Activated CD8-positive, alpha-beta memory T cell treated with anti-CD3 and anti-CD28 coated beads, Interleukin-2, amount 50 U/mL, for 48 hours (primary cell): Measurements from ENCODE around the gene CCDC24.

Source experiments
- DNase-seq: peaks from one replicate; pipeline ENCODE4 v3.0.0-alpha.2; 2020

The CCDC24 gene

DNA sequence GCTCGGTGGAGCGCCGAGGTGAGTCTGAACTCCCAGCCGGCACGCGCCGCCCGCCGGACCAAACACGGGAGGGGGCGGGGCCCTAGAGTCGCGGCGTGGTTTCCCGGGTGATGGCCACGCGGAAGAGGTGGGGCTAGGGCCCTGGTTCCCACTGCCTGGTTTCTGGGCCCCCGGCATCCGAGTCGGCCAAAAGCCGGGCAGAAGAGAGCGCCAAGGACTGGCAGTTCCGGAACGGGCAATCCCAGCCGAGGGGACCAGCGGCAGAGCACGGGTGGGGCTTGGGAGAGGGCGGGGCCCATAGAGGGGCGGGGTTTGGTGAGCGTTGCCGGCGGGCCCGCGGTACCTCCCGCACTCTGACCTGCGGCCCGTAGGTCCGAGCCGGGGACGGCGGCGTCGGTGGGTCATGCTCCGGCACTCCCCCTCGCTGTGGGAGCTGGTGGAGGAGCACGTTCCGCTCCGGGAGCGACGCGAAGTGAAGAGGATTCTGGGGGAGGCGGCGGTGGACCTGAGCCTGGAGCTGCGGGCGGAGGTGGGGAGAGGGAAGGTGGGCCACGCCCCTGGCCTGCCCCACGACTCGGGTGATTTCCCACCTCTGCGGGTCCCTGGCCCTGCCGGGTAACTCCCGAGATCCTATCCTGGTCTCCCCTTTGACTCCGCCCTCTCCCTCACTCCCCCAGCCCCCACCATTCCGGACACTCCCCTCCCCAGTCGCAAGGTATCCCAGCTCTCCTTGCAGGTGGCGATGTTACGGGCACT lies at the start of gene CCDC24:
CCDC24 (plus strand) TSS at position 124 of the 756 bp plus-strand sequence; CDS start at position 404, 280 bp downstream.
- DNase-seq: peak; percentile 89

DNA sequence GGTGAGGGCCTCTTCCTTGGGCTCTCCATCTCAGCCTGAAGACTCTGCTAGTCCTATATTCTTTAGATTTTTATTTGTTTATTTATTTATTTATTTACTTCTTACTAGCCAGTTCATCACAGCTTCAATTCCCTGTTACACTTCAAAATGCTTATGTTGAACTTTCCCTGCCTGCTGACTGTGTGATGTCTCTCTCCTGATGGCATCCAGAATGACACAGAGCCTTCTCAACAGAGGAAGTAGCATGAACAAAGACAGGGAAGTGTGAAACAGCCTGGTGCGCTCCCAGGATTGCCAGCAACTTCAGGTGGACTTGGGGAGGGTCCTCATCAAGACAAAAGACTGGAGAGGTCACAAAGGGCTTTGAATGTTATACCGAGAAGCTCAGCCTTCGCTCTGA lies 49.0 kb upstream of the CCDC24 start:
- DNase-seq: no peak

- no peak for DNase-seq
Measured at GRCh38 chr1:43944860-43945259, 46.5 kb upstream of the CCDC24 start.

DNA sequence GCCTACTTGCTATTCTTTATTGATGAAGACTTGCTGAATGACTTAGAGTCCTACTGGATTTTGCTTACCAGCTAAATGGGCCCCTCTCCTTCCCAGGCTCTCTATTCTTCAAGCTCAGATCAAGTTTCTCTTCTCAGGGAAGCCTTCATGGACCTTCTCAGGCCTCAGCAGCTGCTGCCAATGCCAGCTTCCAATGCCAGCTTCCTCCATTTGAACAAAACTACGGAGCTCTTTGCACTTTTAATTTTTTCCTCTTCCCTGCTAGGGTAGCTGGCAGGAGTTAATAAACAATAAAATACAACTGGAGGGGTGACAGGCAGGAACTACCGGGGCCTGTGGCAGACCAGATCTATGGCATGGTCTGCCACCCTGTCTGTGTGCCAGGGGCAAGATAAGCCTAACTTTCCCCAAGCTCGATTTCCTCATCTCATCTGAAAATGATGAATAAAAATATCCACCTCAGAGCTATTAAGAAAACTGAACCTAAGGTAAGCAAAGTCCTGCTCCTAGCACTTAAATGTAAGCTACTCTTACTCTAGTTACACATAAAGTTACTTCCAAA lies 45.6 kb upstream of the CCDC24 start:
- DNase-seq: no peak

- DNase-seq: peak; percentile 95
Measured at GRCh38 chr1:43946236-43947060, 45.0 kb upstream of the CCDC24 start, which contains the start of gene IPO13. Gene IPO13, plus strand, starts transcription at chr1:43946950. Its CDS starts 651 bp downstream, at chr1:43947601.

GRCh38 chr1:43947061-43947873 lies 44.1 kb upstream of the CCDC24 start:
- DNase-seq: no peak

DNA sequence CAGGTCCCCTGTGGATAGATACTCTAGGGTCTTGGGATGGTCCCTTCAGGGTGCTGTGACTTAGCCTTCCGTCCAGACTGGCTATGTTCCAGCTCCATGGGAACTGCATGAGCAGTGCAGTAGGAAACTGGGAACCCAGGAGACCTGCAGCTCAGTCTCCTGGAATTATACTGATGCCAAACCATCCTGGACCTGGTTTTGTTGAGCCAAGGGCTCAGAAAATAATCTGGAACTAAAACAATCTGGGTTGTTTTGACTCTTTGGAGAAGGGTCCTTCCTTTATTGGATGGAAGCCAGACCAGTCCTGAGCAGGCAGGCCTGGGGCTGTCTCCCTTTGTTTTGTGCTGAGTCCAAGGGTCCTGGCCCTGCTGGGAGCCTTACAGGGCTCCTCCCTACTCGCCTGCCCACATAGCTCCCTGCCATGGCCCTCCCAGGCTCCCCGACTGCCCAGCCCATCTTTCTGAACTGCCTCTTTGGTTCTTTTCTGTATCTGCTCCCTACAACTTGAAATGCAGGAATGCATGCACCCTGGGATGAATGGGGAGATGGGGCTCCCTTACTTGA lies 43.4 kb upstream of the CCDC24 start:
- DNase-seq: no peak

DNA sequence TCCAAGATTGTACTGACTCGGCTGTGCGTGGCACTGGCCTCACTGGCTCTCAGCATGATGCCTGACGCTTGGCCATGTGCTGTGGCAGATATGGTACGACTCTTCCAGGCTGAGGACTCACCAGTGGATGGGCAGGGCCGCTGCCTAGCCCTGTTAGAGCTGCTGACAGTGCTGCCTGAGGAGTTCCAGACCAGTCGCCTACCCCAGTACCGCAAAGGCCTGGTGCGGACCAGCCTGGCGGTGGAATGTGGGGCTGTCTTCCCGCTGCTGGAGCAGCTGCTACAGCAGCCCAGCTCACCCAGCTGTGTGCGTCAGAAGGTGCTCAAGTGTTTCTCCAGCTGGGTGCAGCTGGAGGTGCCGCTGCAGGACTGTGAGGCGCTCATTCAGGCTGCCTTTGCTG lies 41.7 kb upstream of the CCDC24 start:
- no peak for DNase-seq

- DNase-seq: no peak
Measured at GRCh38 chr1:43951021-43951985, 40.1 kb upstream of the CCDC24 start.

GRCh38 chr1:43952731-43953346 lies 38.6 kb upstream of the CCDC24 start:
- DNase-seq: no peak

DNA sequence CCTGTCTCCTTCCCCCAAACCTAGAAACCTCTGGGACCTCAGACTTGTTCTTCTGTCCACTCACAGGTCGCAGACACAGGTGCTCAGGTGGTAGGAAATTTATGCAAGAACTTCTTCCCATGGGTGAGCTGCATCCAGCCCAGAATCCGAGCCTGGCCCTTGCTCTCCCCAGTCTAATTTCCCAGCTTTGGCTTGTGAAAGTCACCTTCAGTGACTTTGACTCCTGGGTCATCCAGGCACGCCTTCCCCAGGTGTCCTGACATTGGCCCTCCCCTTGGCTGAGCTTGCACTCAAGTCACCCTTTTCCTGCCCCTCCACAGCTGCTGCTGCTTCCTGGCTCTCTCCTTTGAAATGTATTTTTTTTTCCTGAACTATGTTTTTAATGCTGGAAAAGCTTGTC lies 38.0 kb upstream of the CCDC24 start:
- no peak for DNase-seq

- DNase-seq: no peak
Measured at GRCh38 chr1:43954036-43954435, 37.4 kb upstream of the CCDC24 start.

DNA sequence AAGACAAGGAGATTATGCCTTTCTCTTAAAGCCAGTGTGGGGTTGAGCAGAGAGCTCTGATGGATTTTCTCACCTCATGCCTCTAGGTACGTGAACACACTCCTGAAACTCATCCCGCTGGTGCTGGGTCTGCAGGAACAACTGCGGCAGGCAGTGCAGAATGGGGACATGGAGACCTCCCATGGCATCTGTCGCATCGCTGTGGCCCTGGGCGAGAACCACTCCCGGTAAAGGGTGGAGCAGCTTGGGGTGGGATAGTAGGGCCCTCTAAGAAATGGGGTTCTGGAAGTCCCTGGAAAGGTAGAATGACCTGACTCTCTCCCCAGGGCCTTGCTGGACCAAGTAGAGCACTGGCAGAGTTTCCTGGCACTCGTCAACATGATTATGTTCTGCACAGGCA lies 35.2 kb upstream of the CCDC24 start:
- DNase-seq: no peak

DNA sequence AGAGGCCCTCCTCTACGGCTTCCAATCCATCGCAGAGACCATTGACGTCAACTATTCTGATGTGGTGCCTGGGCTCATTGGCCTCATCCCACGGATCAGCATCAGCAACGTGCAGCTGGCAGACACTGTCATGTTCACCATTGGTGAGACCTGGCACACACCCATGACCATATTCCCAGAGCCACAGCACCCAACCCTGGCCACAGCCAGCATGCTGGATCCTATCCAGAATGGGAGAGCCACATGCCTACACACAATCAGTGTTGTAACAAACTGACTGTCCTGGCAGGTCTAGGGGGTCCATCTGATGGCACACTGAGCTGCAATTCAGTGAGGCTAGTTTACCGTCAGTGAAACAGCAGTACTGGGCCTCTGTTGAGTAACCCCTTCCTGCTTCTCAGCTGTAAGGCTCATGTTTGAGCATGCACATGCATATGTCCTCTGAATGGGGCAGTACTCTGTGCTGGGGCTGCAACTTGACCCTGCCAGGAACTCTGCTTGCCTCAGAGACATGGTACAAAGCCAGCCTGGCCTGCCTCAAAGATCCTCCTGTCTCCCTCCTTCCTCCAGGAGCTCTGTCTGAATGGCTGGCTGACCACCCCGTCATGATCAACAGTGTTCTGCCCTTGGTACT lies 33.9 kb upstream of the CCDC24 start:
- no peak for DNase-seq

DNA sequence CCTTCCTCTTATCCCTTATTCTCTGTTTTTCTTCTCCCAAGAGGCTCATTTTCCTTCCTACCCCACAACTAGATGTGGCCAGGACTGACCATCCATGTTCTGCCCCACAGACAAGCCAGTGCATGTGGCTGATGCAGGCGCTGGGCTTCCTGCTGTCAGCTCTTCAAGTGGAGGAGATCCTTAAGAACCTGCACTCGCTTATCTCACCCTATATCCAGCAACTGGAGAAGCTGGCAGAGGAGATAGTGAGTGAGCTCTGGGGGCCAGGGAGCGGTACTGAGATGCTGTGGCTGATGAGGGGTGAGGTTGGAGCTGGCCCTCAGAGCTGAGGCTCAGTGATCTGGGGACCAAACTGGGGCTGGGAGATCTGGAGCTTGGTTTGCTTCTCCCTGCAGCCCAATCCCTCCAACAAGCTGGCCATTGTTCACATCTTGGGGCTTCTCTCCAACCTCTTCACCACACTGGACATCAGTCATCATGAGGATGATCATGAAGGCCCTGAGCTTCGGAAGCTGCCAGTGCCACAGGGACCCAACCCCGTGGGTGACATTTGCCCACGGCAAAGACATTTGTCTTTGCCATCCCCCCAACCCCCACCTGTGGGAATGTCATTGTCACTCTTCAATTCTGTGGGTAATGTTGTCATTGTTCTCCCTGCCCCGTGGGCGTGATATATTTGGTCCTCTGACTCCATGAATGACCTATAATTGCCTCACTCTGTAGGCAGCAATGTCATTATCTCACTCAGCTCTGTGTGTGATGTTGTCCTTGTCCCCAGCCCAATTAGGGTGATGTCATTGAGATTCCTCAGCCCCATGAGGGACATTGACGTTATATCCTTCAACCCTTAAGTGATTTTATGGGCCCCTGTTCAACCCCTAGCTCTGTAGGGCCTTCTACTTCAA lies 32.8 kb upstream of the CCDC24 start:
- no peak for DNase-seq

DNA sequence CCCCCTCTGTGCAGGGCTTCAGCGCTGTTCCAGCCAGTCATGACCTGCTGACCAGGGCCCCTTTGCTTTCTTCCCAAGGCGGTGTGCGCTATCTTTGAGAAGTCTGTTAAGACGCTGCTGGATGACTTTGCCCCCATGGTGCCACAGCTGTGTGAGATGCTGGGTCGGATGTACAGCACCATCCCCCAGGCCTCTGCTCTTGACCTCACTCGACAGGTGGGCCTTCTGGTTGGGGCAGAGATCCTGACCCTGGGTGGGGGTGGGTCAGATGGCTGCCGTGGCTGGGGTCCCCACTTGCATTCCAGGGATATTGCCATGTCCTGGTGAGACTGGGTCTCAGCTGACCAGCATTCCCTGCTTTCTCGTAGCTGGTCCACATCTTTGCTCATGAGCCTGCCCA lies 30.6 kb upstream of the CCDC24 start:
- DNase-seq: no peak

- DNase-seq: no peak
Measured at GRCh38 chr1:43961692-43962091, 29.7 kb upstream of the CCDC24 start.

GRCh38 chr1:43962324-43962723 lies 29.1 kb upstream of the CCDC24 start:
- no peak for DNase-seq

GRCh38 chr1:43963006-43963405 lies 28.4 kb upstream of the CCDC24 start:
- DNase-seq: no peak
